Right cardiac atrium (tissue), 5 donors: ENCODE data around the gene RBBP8. TPM values are rescaled to one million over a fixed set of nuclear protein-coding genes. Genes with fewer than 3 reads are reported as not detected.

Experiments
- ATAC-seq, 2 donors: fragments of 200-7000 bp; cut with Tn5 transposase; one replicate each; pipeline versions ENCODE4 v1.8.0 to v1.9.1; 2020; ENCODE audit warnings: moderate library complexity in 2 of 2, mild to moderate bottlenecking in 1 of 2
- DNase-seq, 3 donors: peaks; one replicate each; pipeline ENCODE4 v3.0.0-alpha.2; 2020
- H3K27ac ChIP-seq: one replicate; pipeline ENCODE4 v1.5.1; 2013; ENCODE audit warnings: mild to moderate bottlenecking, low read length, control low read depth, moderate library complexity
- H3K27me3 ChIP-seq: one replicate; pipeline ENCODE4 v1.6.1; 2013; ENCODE audit not compliant: control insufficient read depth, insufficient read depth
- H3K4me1 ChIP-seq: one replicate; pipeline ENCODE4 v1.6.1; 2013; ENCODE audit warnings: low read length; ENCODE audit not compliant: control insufficient read depth, insufficient read depth
- H3K4me3 ChIP-seq: one replicate; pipeline ENCODE4 v1.5.1; 2013; ENCODE audit warnings: low read length, control low read depth
- H3K9me3 ChIP-seq: one replicate; pipeline ENCODE4 v1.6.1; 2013; ENCODE audit warnings: low read length; ENCODE audit not compliant: control insufficient read depth
- WGBS: extraction: QIAGEN DNeasy Blood & Tissue Kit; methylation state at CpG from one replicate; pipeline ENCODE4 v1.1.7; 2013; 5-methylcytosine and 5-hydroxymethylcytosine counted together
- intact Hi-C, 4 donors: fragments of 100-400 bp; cut with DNase I; formaldehyde crosslinking; loops; one replicate each; pipeline versions ENCODE4 v1.11.0 to v1.14.0; 2022 to 2023
- polyA plus RNA-seq: library from polyadenylated mRNA; stranded (reverse); fragments of 200-250 nt; gene quantifications from one replicate; pipeline ENCODE4 v1.2.3, GENCODE V29; 2013
- total RNA-seq, 4 donors: library from RNA; stranded (reverse); fragmentation: NEBNext Ultra II Directional; extraction: Animal tissue kit (Norgen Biotek cat#: 25700); gene quantifications; one replicate each; pipeline ENCODE4 v1.2.1, GENCODE V29; 2021
- donor health status: healthy with polysubstance abuse.
- donor health status: DM: no; HTN: yes; CAD: no.
- donor health status: DM: no; HTN: no; CAD: no.
- donor health status: DM: no; HTN: yes; CAD: no; lungs with severe emphysema.
- donor health status: DM: yes; HTN: yes; CAD: no.

The RBBP8 gene
- total and polyA plus RNA-seq, 5 donors: 6.3 to 9.7 (median 6.6) TPM

DNA sequence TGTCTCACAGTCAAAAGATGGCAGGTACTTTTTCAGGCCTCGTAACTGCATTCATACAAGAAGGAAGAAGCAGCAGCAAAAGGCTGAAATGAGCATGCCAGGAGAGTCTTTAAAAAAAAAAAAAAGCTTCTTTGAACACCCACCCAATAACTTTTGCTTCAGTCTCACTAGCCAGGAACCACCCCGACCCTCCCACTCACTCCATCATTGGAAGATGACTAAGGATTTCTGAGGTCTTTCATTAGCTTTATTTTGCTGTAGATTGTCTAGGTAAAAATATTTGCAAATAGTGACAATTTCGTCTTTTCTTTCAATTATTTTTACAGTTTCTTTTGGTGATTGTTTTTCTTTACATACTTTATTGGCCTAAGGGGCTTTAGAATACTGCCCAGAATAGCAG is 37.9 kb downstream of the RBBP8 start:
- no peaks in the 10 kb centered on the region for H3K27me3 ChIP-seq
- no peaks in the 10 kb centered on the region for H3K9me3 ChIP-seq
- H3K4me3 ChIP-seq: no peak overlapping the region
- H3K4me1 ChIP-seq: no peaks in the 10 kb centered on the region
- 87% methylated on average over 3 of the region's 3 CpGs for WGBS
- DNase-seq: no peak
- intact Hi-C loops: no loop called here
- H3K27ac ChIP-seq: no peak overlapping the region
- ATAC-seq: no peak

- H3K27ac ChIP-seq: no peak overlapping the region
- no peaks in the 10 kb centered on the region for H3K9me3 ChIP-seq
- ATAC-seq (no peak), DNase-seq (no peak)
- no peaks in the 10 kb centered on the region for H3K27me3 ChIP-seq
- no peaks in the 10 kb centered on the region for H3K4me1 ChIP-seq
- intact Hi-C loops: no loop called here
- H3K4me3 ChIP-seq: no peak overlapping the region
Measured at GRCh38 chr18:22974001-22974400, 40.9 kb downstream of the RBBP8 start.

GRCh38 chr18:22974707-22975106 is 41.6 kb downstream of the RBBP8 start:
- ATAC-seq (no peak), DNase-seq (no peak)
- no peak overlapping the region for H3K27ac ChIP-seq
- H3K9me3 ChIP-seq: no peaks in the 10 kb centered on the region
- no peaks in the 10 kb centered on the region for H3K27me3 ChIP-seq
- H3K4me1 ChIP-seq: no peaks in the 10 kb centered on the region
- intact Hi-C loops: no loop called here
- WGBS: 96% methylated on average over 5 of the region's 5 CpGs
- H3K4me3 ChIP-seq: no peak overlapping the region

DNA sequence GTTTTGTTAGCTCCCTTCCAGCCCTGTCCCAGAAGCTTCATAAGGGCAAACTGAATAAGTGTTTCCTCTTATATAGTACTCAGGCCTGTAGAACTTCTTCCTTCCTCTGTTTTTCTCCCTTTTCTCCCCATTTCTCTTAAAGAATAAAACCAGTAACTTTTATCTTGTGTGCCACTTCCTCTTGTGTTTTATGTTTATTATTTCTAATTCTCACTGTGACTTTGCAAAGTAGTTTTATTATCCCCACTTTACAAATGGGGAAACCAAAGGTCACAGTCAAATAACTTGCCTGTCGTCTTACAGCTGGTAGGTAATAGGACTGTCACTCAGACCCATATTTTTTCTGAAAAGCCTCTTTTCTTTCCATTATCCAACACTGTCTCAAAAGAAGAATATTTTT is 42.4 kb downstream of the RBBP8 start:
- 90% methylated on average over 1 of the region's 1 CpG for WGBS
- intact Hi-C loops: no loop called here
- Histone ChIP-seq H3K9me3 (no peaks in the 10 kb centered on the region), H3K4me3 (no peak overlapping the region), H3K27ac (no peak overlapping the region), H3K27me3 (no peaks in the 10 kb centered on the region), H3K4me1 (no peaks in the 10 kb centered on the region)
- no peak for ATAC-seq
- no peak for DNase-seq

GRCh38 chr18:22977847-22978701 is 44.9 kb downstream of the RBBP8 start:
- WGBS: 70% methylated on average over 5 of the region's 5 CpGs
- Histone ChIP-seq H3K27me3 (no peaks in the 10 kb centered on the region), H3K9me3 (no peaks in the 10 kb centered on the region), H3K4me1 (no peaks in the 10 kb centered on the region), H3K27ac (no peak overlapping the region), H3K4me3 (no peak overlapping the region)
- intact Hi-C loops: no loop called here
- DNase-seq (no peak), ATAC-seq (no peak)

GRCh38 chr18:22980394-22980793 is 47.3 kb downstream of the RBBP8 start:
- H3K4me3 ChIP-seq: no peak overlapping the region
- H3K27me3 ChIP-seq: no peaks in the 10 kb centered on the region
- whole genome bisulfite sequencing: 95% methylated on average over 1 of the region's 1 CpG
- no peak for ATAC-seq
- no peak for DNase-seq
- no peaks in the 10 kb centered on the region for H3K9me3 ChIP-seq
- intact Hi-C loops: loop anchor here in 2 of 4 donors (5.0 to 10.0 kb wide), 2 partner anchors 46 to 168 kb away; partner anchors contain the start of gene RBBP8 (in 1 of the 2)
- no peak overlapping the region for H3K27ac ChIP-seq
- no peaks in the 10 kb centered on the region for H3K4me1 ChIP-seq

DNA sequence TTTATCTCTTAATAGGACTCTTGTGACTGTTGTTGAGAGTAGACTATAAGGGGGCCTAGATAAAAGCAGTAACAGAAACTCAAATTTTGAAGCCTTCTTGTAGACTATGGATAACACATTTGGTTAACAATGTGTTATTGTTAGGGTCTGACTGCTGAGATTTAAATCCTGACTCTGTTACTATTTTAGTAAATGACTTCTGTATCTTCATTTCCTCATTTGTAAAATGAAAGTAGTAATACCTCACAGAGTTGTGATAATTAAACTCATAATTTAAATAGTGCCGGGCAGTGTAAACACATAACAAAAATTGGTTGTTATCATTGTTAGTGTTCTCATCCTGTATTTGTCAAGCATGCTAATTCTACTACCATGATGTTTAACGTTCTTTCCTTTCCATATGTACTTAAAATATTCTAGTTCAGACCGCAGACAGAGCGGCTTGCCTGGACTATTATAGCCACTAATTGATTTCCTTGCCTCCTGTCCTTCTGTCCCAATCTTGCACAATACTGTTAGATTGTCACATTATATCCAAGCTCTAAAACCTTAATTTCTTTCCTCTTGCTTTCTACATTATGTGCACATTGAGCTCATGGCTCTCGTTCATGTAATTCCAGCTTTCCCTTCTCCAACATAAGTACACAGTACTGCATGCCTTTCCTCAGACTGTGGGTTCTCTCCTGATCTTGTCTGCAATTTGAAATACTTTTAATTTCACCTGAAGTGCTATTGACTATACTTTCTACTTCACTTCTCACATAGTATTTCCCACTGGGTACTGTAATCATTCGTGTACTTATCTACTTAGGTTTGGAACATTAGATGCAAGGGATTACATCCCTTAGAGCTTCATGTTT is 48.4 kb downstream of the RBBP8 start:
- ATAC-seq (no peak), DNase-seq (no peak)
- 79% methylated on average over 6 of the region's 6 CpGs for WGBS
- Histone ChIP-seq H3K9me3 (no peaks in the 10 kb centered on the region), H3K4me3 (no peak overlapping the region), H3K27me3 (no peaks in the 10 kb centered on the region), H3K27ac (no peak overlapping the region), H3K4me1 (no peaks in the 10 kb centered on the region)
- intact Hi-C loops: loop anchor here in 2 of 4 donors (5.0 to 10.0 kb wide), 2 partner anchors 47 to 169 kb away; partner anchors contain the start of gene RBBP8 (in 1 of the 2)

DNA sequence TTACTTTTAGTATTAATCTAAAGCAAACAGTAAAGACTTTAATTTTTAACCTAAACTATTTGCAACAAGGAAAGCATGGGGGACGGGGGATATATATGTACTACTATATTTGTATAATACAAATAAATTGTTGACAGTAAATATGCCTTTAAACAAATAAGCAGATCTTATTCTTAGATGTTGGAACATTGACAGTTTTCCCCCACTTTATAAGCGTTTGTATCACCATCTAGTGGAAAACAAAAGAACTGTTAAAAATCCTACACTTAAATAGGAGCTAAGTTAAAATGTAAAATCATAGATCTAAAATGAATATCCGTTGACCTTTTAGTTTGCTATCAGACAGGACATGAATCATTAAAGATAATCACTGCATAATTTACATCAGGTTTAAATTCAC is 50.0 kb downstream of the RBBP8 start:
- Histone ChIP-seq H3K27me3 (no peaks in the 10 kb centered on the region), H3K9me3 (no peaks in the 10 kb centered on the region), H3K4me1 (no peaks in the 10 kb centered on the region), H3K4me3 (no peak overlapping the region), H3K27ac (no peak overlapping the region)
- WGBS: 39% methylated on average over 3 of the region's 3 CpGs
- ATAC-seq: no peak
- no peak for DNase-seq
- intact Hi-C loops: loop anchor here in 2 of 4 donors (5.0 to 10.0 kb wide), 2 partner anchors 48 to 171 kb away; partner anchors contain the start of gene RBBP8 (in 1 of the 2)

- ATAC-seq (no peak), DNase-seq (no peak)
- Histone ChIP-seq H3K27me3 (no peaks in the 10 kb centered on the region), H3K9me3 (no peaks in the 10 kb centered on the region), H3K4me1 (no peaks in the 10 kb centered on the region), H3K4me3 (no peak overlapping the region), H3K27ac (no peak overlapping the region)
- intact Hi-C loops: loop anchor here in 1 of 4 donors (10.0 kb wide), 1 partner anchor 50 kb away; the partner anchor contains the start of gene RBBP8
- 98% methylated on average over 2 of the region's 2 CpGs for WGBS
Measured at GRCh38 chr18:22985250-22985649, 52.1 kb downstream of the RBBP8 start.

DNA sequence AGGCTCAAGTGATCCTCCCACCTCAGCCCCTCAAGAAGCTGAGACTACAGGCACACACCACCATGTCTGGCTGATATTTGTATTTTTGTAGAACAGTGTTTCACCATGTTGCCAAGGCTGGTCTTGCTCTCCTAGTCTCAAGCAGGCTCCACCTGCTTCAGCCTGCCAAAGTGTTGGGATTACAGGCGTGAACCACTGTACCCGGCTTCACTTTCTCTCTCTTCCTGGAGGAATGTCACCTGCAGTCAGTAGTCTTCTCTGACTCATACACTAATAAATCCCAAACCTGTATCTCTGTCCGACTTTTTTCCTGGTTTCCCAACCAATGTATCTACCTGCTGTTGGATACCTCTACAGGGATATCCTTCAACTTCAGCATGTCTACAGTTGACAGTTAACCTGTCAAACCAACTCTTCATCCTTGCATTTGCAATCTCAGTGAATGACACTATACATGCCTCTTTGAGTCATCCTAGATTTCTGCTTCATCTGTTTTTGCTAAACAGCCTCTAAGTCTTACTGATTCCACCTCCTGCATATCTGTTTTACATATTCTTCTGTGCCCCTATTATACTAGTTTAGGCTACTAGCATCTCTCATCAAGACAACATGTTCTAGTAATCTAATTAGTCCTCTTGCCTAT is 54.5 kb downstream of the RBBP8 start:
- Histone ChIP-seq H3K27ac (no peak overlapping the region), H3K4me1 (no peaks in the 10 kb centered on the region), H3K4me3 (no peak overlapping the region), H3K9me3 (no peaks in the 10 kb centered on the region), H3K27me3 (no peaks in the 10 kb centered on the region)
- intact Hi-C loops: loop anchor here in 1 of 4 donors (10.0 kb wide), 1 partner anchor 53 kb away; the partner anchor contains the start of gene RBBP8
- ATAC-seq (no peak), DNase-seq (no peak)
- WGBS: 92% methylated on average over 3 of the region's 3 CpGs
